HUDEP-2 (cell line): Measurements from ENCODE around the gene PPM1L.

ENCODE experiments used
- DNase-seq, 76 experiments: peaks; one replicate each; lab custom pipeline; 2025; ENCODE audit not compliant: unreplicated experiment in 76 of 76; lab: John Stamatoyannopoulos, UW

Gene PPM1L

GRCh38 chr3:160758929-160759577, 3.0 kb downstream of the PPM1L start:
- DNase-seq, result no peak

- no peak for DNase-seq
These were observed 7.0 kb downstream of the PPM1L start for GRCh38 chr3:160763073-160763472.

- no peak for DNase-seq
These were observed 9.2 kb downstream of the PPM1L start for GRCh38 chr3:160765211-160765610.

- no peak for DNase-seq
These were observed 12.0 kb downstream of the PPM1L start for GRCh38 chr3:160768031-160768430.

- DNase-seq, result no peak
These were observed 12.9 kb downstream of the PPM1L start for GRCh38 chr3:160768918-160769317.

- no peak for DNase-seq
These were observed 15.9 kb downstream of the PPM1L start for GRCh38 chr3:160771811-160772459.

- DNase-seq, result no peak
These were observed 17.7 kb downstream of the PPM1L start for GRCh38 chr3:160773722-160774121.

GRCh38 chr3:160774172-160774571, 18.1 kb downstream of the PPM1L start:
- DNase-seq, result no peak

- no peak for DNase-seq
These were observed 22.4 kb downstream of the PPM1L start for GRCh38 chr3:160778480-160778879.

- no peak for DNase-seq
These were observed 23.0 kb downstream of the PPM1L start for GRCh38 chr3:160779040-160779439.

GRCh38 chr3:160780245-160780644, 24.2 kb downstream of the PPM1L start:
- no peak for DNase-seq

GRCh38 chr3:160781402-160781801, 25.4 kb downstream of the PPM1L start:
- DNase-seq, result no peak

GRCh38 chr3:160781863-160782262, 25.8 kb downstream of the PPM1L start:
- DNase-seq, result no peak

GRCh38 chr3:160784853-160785252, 28.8 kb downstream of the PPM1L start:
- DNase-seq, result no peak

GRCh38 chr3:160790726-160791125, 34.7 kb downstream of the PPM1L start:
- no peak for DNase-seq

- no peak for DNase-seq
These were observed 36.5 kb downstream of the PPM1L start for GRCh38 chr3:160792540-160792939.

GRCh38 chr3:160793722-160794252, 37.8 kb downstream of the PPM1L start:
- no peak for DNase-seq

- DNase-seq, result no peak
These were observed 40.2 kb downstream of the PPM1L start for GRCh38 chr3:160796089-160796812.

- no peak for DNase-seq
These were observed 40.8 kb downstream of the PPM1L start for GRCh38 chr3:160796813-160797164.

- no peak for DNase-seq
These were observed 41.3 kb downstream of the PPM1L start for GRCh38 chr3:160797356-160797755.

- DNase-seq, result no peak
These were observed 45.5 kb downstream of the PPM1L start for GRCh38 chr3:160801386-160802118.
